NCI-H2227 (cell line): ENCODE results near the gene CSPG4.
"Not testable (repeated sequence)": the region's sequence is repeated elsewhere in the genome, so short reads cannot be mapped to it uniquely, and the experiment has no call there.

Experiments
- DNase-seq: peaks from one replicate; lab custom pipeline; 2025; ENCODE audit not compliant: unreplicated experiment; lab: John Stamatoyannopoulos, UW

The CSPG4 gene

GRCh38 chr15:75705854-75706681 is 6.6 kb downstream of the CSPG4 start:
- no peak for DNase-seq

- not testable (repeated sequence) for DNase-seq
These were observed 7.3 kb downstream of the CSPG4 start for GRCh38 chr15:75705375-75705774.

GRCh38 chr15:75704618-75705017 is 8.0 kb downstream of the CSPG4 start:
- DNase-seq: no peak

- DNase-seq: no peak
These were observed 8.4 kb downstream of the CSPG4 start for GRCh38 chr15:75704263-75704615.

GRCh38 chr15:75703440-75704262 is 9.0 kb downstream of the CSPG4 start:
- DNase-seq: not testable (repeated sequence)

GRCh38 chr15:75702436-75702835 is 10.2 kb downstream of the CSPG4 start:
- DNase-seq: no peak

GRCh38 chr15:75701071-75702003 is 11.3 kb downstream of the CSPG4 start:
- not testable (repeated sequence) for DNase-seq

GRCh38 chr15:75699961-75700874 is 12.4 kb downstream of the CSPG4 start:
- DNase-seq: not testable (repeated sequence)

GRCh38 chr15:75699517-75699916 is 13.1 kb downstream of the CSPG4 start:
- DNase-seq: not testable (repeated sequence)

- not testable (repeated sequence) for DNase-seq
These were observed 14.5 kb downstream of the CSPG4 start for GRCh38 chr15:75697974-75698747.

- DNase-seq: no peak
These were observed 15.1 kb downstream of the CSPG4 start for GRCh38 chr15:75697523-75697922.

GRCh38 chr15:75696854-75697259 is 15.8 kb downstream of the CSPG4 start:
- no peak for DNase-seq

GRCh38 chr15:75696311-75696720 is 16.3 kb downstream of the CSPG4 start:
- no peak for DNase-seq

GRCh38 chr15:75695634-75696310 is 16.9 kb downstream of the CSPG4 start:
- no peak for DNase-seq

- no peak for DNase-seq
These were observed 17.4 kb downstream of the CSPG4 start for GRCh38 chr15:75695220-75695619.

GRCh38 chr15:75694241-75695182 is 18.1 kb downstream of the CSPG4 start:
- DNase-seq: no peak

GRCh38 chr15:75693501-75694240 is 19.0 kb downstream of the CSPG4 start:
- no peak for DNase-seq
